Panc1 (cell line): ENCODE data around the gene CCR5AS.

ENCODE experiments used
- ATAC-seq: fragments of 200-7000 bp; cut with Tn5 transposase; 2 replicates; pipeline ENCODE4 v1.9.1; 2020; ENCODE audit warnings: mild to moderate bottlenecking, moderate library complexity
- BruUV-seq: library from RNA; stranded (reverse); fragments of 400-500 nt; replicated peaks from 2 replicates; lab custom pipeline; 2021; lab: Mats Ljungman, UMichigan
- CTCF ChIA-PET: fragments of 300-600 bp; sonication (Branson Sonifier 250); formaldehyde crosslinking; loops from one replicate; lab custom pipeline; 2022; ENCODE audit warnings: antibody characterized with exemption; lab: Charles Lee
- POLR2A ChIA-PET: fragments of 300-600 bp; sonication (Branson Sonifier 250); formaldehyde crosslinking; loops from one replicate; lab custom pipeline; 2022; ENCODE audit warnings: antibody characterized with exemption; lab: Charles Lee
- DNase-seq: peaks from one replicate; pipeline ENCODE4 v3.0.0-alpha.2; 2010; ENCODE audit warnings: low read depth, low spot score
- H3K27ac ChIP-seq: 2 replicates; pipeline ENCODE4 v1.5.1; 2011; ENCODE audit warnings: mild to moderate bottlenecking, low read length, inconsistent platforms
- H3K27me3 ChIP-seq: fragments of 200-500 bp; sonication (Bioruptor generic); 2 replicates; pipeline ENCODE4 v1.6.0; 2014; ENCODE audit warnings: low read length, inconsistent platforms; ENCODE audit not compliant: control insufficient read depth, insufficient read depth
- H3K36me3 ChIP-seq: fragments of 200-500 bp; sonication (Bioruptor generic); 2 replicates; pipeline ENCODE4 v1.5.1; 2014; ENCODE audit warnings: inconsistent platforms, mild to moderate bottlenecking, low read length, moderate library complexity; ENCODE audit not compliant: control insufficient read depth, insufficient read depth
- H3K4me1 ChIP-seq: 2 replicates; pipeline ENCODE4 v1.5.1; 2011; ENCODE audit warnings: inconsistent platforms, mild to moderate bottlenecking, low read length, moderate library complexity; ENCODE audit not compliant: control insufficient read depth, insufficient read depth
- H3K4me3 ChIP-seq, 2 experiments: 2 replicates each; pipeline ENCODE4 v1.5.1; 2011 to 2012; ENCODE audit warnings: low read depth in 2 of 2, low read length in 2 of 2, mild to moderate bottlenecking in 2 of 2, inconsistent platforms in 1 of 2, moderate library complexity in 1 of 2
- H3K9me3 ChIP-seq: fragments of 200-500 bp; sonication (Bioruptor generic); 2 replicates; pipeline ENCODE4 v1.5.1; 2014; ENCODE audit warnings: low read depth, mild to moderate bottlenecking, inconsistent platforms, low read length, moderate library complexity; ENCODE audit not compliant: control insufficient read depth, insufficient read depth
- CTCF ChIP-seq: fragments of 450-650 bp; IDR thresholded peaks from 2 replicates; pipeline ENCODE4 v1.5.1; 2017; ENCODE audit warnings: mild to moderate bottlenecking
- POLR2AphosphoS5 ChIP-seq: IDR thresholded peaks from 2 replicates; pipeline ENCODE4 v1.6.1; 2012; ENCODE audit warnings: mild to moderate bottlenecking, low read depth, low read length, moderate library complexity
- REST ChIP-seq, 2 experiments: IDR thresholded peaks; 2 replicates each; pipeline ENCODE4 v1.6.1; 2011 to 2012; ENCODE audit warnings: low read depth in 2 of 2, control low read depth in 1 of 2, low read length in 1 of 2, mild to moderate bottlenecking in 1 of 2, moderate library complexity in 1 of 2; ENCODE audit not compliant: insufficient read depth in 1 of 2
- SIN3A ChIP-seq: IDR thresholded peaks from 2 replicates; pipeline ENCODE4 v1.6.1; 2012; ENCODE audit warnings: low read depth, mild to moderate bottlenecking, low read length, moderate library complexity, borderline replicate concordance; ENCODE audit not compliant: insufficient read depth
- TCF7L2 ChIP-seq: IDR thresholded peaks from 2 replicates; pipeline ENCODE4 v1.6.1; 2011; ENCODE audit warnings: mild to moderate bottlenecking, low read depth, low read length, inconsistent platforms
- in situ Hi-C: cut with HindIII; loops from 2 replicates; pipeline ENCODE4 v1.10.0; 2016; ENCODE audit warnings: low sequenced_read_pairs, low pct_unique_long_range_greater_than_20kb
- intact Hi-C: fragments of 100-400 bp; cut with micrococcal nuclease; formaldehyde crosslinking; loops from one replicate; pipeline ENCODE4 v1.10.0; 2022; ENCODE audit not compliant: unreplicated experiment

The CCR5AS gene

GRCh38 chr3:46353647-46354410, 53.0 kb downstream of the CCR5AS start, which contains the start of gene CCR2:
Gene CCR2, plus strand, starts transcription at chr3:46354111. Its CDS starts 3,417 bp downstream, at chr3:46357528.
- Histone ChIP-seq H3K4me3 (no peak within 1 kb of the TSS), H3K36me3 (no peaks in the 10 kb centered on the region), H3K4me1 (no peaks in the 10 kb centered on the region), H3K27ac (no peak within 1 kb of the TSS), H3K27me3 (peaks cover 9% of the 10 kb centered on the region), H3K9me3 (no peaks in the 10 kb centered on the region)
- intact Hi-C loops, result no loop called here
- POLR2A ChIA-PET, result no interaction called here
- DNase-seq (no peak), ATAC-seq (no peak)
- BruUV-seq, result no TSS peak
- TF ChIP-seq SIN3A (no peak), POLR2AphosphoS5 (no peak), REST (IDR thresholded peaks at IDR 0.05; ENCODE audit: insufficient read depth in 1 of 2, low read depth in 2 of 2, low read length in 1 of 2) (no peak), CTCF (no peak), TCF7L2 (no peak)
- CTCF ChIA-PET, result no interaction called here
- in situ Hi-C loops, result no loop called here

GRCh38 chr3:46353090-46353489, 53.8 kb downstream of the CCR5AS start:
- ATAC-seq (no peak), DNase-seq (no peak)
- ChIA-PET POLR2A (no interaction called here), CTCF (no interaction called here)
- intact Hi-C loops (no loop called here), in situ Hi-C loops (no loop called here)
- H3K9me3 ChIP-seq, result no peaks in the 10 kb centered on the region
- H3K27ac ChIP-seq, result no peak overlapping the region
- no peaks in the 10 kb centered on the region for H3K36me3 ChIP-seq
- H3K4me3 ChIP-seq, result no peak overlapping the region
- BruUV-seq, result no TSS peak
- TF ChIP-seq TCF7L2 (no peak), REST (IDR thresholded peaks at IDR 0.05; ENCODE audit: insufficient read depth in 1 of 2, low read depth in 2 of 2, low read length in 1 of 2) (no peak), CTCF (no peak), SIN3A (no peak), POLR2AphosphoS5 (no peak)
- peaks cover 9% of the 10 kb centered on the region for H3K27me3 ChIP-seq
- no peaks in the 10 kb centered on the region for H3K4me1 ChIP-seq
